ENCODE measurements around the gene CSRNP3. TPM values are rescaled to one million over a fixed set of nuclear protein-coding genes. Genes with fewer than 3 reads are reported as not detected.

Gene CSRNP3
- total and polyA plus RNA-seq, 10 of the 15 experiments (the other 5 are each of a cell fraction or from before 2014, with no cell fraction given) = 0.03 to 5.2 (median 0.11) TPM; not detected in 1

- Histone ChIP-seq H3K27me3 (replicated peaks in 1 of 2; ENCODE audit: control insufficient read depth in 2 of 2, insufficient read depth in 2 of 2, low read length in 1 of 2) (no peaks in the 10 kb centered on the region), H4K20me1 (ENCODE audit: control insufficient read depth, insufficient read depth) (no peaks in the 10 kb centered on the region), H3K9ac (ENCODE audit: control insufficient read depth, insufficient read depth, low read length) (no peak overlapping the region), H3K79me2 (ENCODE audit: control insufficient read depth, insufficient read depth, low read length) (no peaks in the 10 kb centered on the region), H3K4me1 (ENCODE audit: control insufficient read depth, insufficient read depth, low read length) (no peaks in the 10 kb centered on the region), H3K4me3 (no peak overlapping the region), H3K36me3 (ENCODE audit: control insufficient read depth in 2 of 2, insufficient read depth in 2 of 2, low read length in 1 of 2) (no peaks in the 10 kb centered on the region), H3K9me3 (replicated peaks; ENCODE audit: control insufficient read depth, insufficient read depth, low read length) (no peaks in the 10 kb centered on the region), H2AFZ (ENCODE audit: control insufficient read depth, low read depth, low read length) (no peak overlapping the region), H3K4me2 (ENCODE audit: control insufficient read depth, insufficient read depth) (no peak overlapping the region), H3K27ac (ENCODE audit: control insufficient read depth, insufficient read depth) (no peak overlapping the region)
- POLR2A ChIA-PET = no interaction called here
- FAIRE-seq (no peak), ATAC-seq (no peak), DNase-seq (ENCODE audit: low read depth, low spot score) (no peak)
- SMC1A ChIA-PET (ENCODE audit: uncharacterized antibody, unreplicated experiment) = interaction anchor here (0.7 to 6.0 kb wide), 7 partner anchors 10 to 43 kb away, joined by 3 to 61 read pairs (median 10); no protein-coding TSS in a partner anchor
- in situ Hi-C loops (cut with MboI) = no loop called here
- TF ChIP-seq HDAC2 (IDR thresholded peaks at IDR 0.05) (no peak), SMAD1 (IDR thresholded peaks at IDR 0.05; ENCODE audit: low read depth, partially characterized antibody) (no peak), PML (IDR thresholded peaks at IDR 0.05; ENCODE audit: low read length) (no peak), CHD1 (IDR thresholded peaks at IDR 0.05; ENCODE audit: low read depth, low read length) (no peak), SREBF2 (IDR thresholded peaks at IDR 0.05; ENCODE audit: low read length) (no peak), ATF7 (IDR thresholded peaks at IDR 0.05; ENCODE audit: low read depth) (no peak), BMI1 (IDR thresholded peaks at IDR 0.05; ENCODE audit: borderline replicate concordance) (no peak), BCL11A (IDR thresholded peaks at IDR 0.05; ENCODE audit: low read depth, low read length) (no peak), NFYA (IDR thresholded peaks at IDR 0.05; ENCODE audit: borderline replicate concordance, low read depth, low read length) (no peak), PAX5 (IDR thresholded peaks at IDR 0.05; ENCODE audit: borderline replicate concordance, low read depth, low read length) (no peak)
- 6% methylated on average over 2 of the region's 2 CpGs for WGBS (ENCODE audit: insufficient coverage, insufficient replicate concordance, low lambda C conversion rate, missing lambda C conversion rate)
- no TSS peak for BruUV-seq (replicated peaks)
- CTCF ChIA-PET = interaction anchor here (0.5 to 1.9 kb wide), 7 partner anchors 8 to 228 kb away, joined by 3 to 8 read pairs (median 3); no protein-coding TSS in a partner anchor
- RAD21 ChIA-PET (ENCODE audit: unreplicated experiment) = interaction anchor here (1.1 kb wide), 1 partner anchor 73 kb away, joined by 6 read pairs; no protein-coding TSS in a partner anchor
- intact Hi-C loops (cut with micrococcal nuclease; ENCODE audit: unreplicated experiment) = no loop called here
Measured at GRCh38 chr2:165632594-165632993, 163.1 kb downstream of the CSRNP3 start.

Measured in GM12878 (cell line).